H1 (cell line): ENCODE measurements around the gene LSM2. TPM values are rescaled to one million over a fixed set of nuclear protein-coding genes. Genes with fewer than 3 reads are reported as not detected.

ENCODE experiments used
- CTCF ChIA-PET: fragments of 300-600 bp; sonication (Branson Sonifier 250); formaldehyde crosslinking; loops from one replicate; lab custom pipeline; 2021; ENCODE audit not compliant: partially characterized antibody; lab: Charles Lee
- POLR2A ChIA-PET: fragments of 300-600 bp; sonication (Branson Sonifier 250); formaldehyde crosslinking; loops from one replicate; lab custom pipeline; 2021; ENCODE audit warnings: inconsistent platforms; ENCODE audit not compliant: partially characterized antibody; lab: Charles Lee
- DNase-seq, 2 experiments: peaks; one replicate each; pipeline versions ENCODE4 v3.0.0 to v3.0.0-alpha.2; 2010 to 2022; ENCODE audit warnings: low spot score in 2 of 2, low read depth in 1 of 2, mixed read lengths in 1 of 2
- FAIRE-seq: peaks from 2 replicates; lab custom pipeline; 2011; peaks lifted over from hg19 to GRCh38; lab: Jason Lieb, UNC
- H2AFZ ChIP-seq: 2 replicates; pipeline ENCODE4 v1.8.1; 2012; ENCODE audit warnings: low read length, inconsistent platforms
- H2AK5ac ChIP-seq: 2 replicates; pipeline ENCODE4 v1.6.1; 2013; ENCODE audit warnings: low read depth, low read length
- H2BK120ac ChIP-seq: replicated peaks from 2 replicates; pipeline ENCODE3; 2013; ENCODE audit warnings: low read depth, low read length, inconsistent platforms
- H2BK12ac ChIP-seq: 2 replicates; pipeline ENCODE4 v1.6.1; 2013; ENCODE audit warnings: low read depth, low read length
- H2BK15ac ChIP-seq: 2 replicates; pipeline ENCODE4 v1.6.1; 2013; ENCODE audit warnings: low read length
- H2BK20ac ChIP-seq: 2 replicates; pipeline ENCODE4 v1.6.1; 2013; ENCODE audit warnings: low read length
- H2BK5ac ChIP-seq: 2 replicates; pipeline ENCODE4 v1.6.1; 2013; ENCODE audit warnings: low read depth, low read length
- H3K14ac ChIP-seq: 2 replicates; pipeline ENCODE4 v1.6.1; 2013; ENCODE audit warnings: inconsistent platforms; ENCODE audit not compliant: insufficient read length
- H3K18ac ChIP-seq: 2 replicates; pipeline ENCODE4 v1.6.1; 2013; ENCODE audit warnings: low read length; ENCODE audit errors: extremely low read depth
- H3K23ac ChIP-seq: 2 replicates; pipeline ENCODE4 v1.6.1; 2013; ENCODE audit warnings: inconsistent platforms; ENCODE audit not compliant: insufficient read length
- H3K23me2 ChIP-seq: 2 replicates; pipeline ENCODE4 v1.6.1; 2013; ENCODE audit warnings: low read depth, low read length
- H3K27ac ChIP-seq: 2 replicates; pipeline ENCODE4 v1.6.1; 2011; ENCODE audit warnings: low read depth, low read length, inconsistent platforms
- H3K27me3 ChIP-seq, 4 experiments: replicated peaks in 1 of 4; 1 replicate in 1 of 4; 2 replicates in 3 of 4; pipeline versions ENCODE4 v1.6.1 to v1.8.1; 2011 to 2013; ENCODE audit warnings: low read length in 3 of 4, mild to moderate bottlenecking in 3 of 4, inconsistent platforms in 2 of 4, mixed read lengths in 2 of 4, moderate library complexity in 1 of 4; ENCODE audit not compliant: control insufficient read depth in 3 of 4, insufficient read depth in 3 of 4; ENCODE audit errors: extremely low read depth in 1 of 4
- H3K36me3 ChIP-seq, 4 experiments: 2 replicates each; pipeline versions ENCODE4 v1.6.1 to v1.8.1; 2011 to 2013; ENCODE audit warnings: mild to moderate bottlenecking in 4 of 4, low read length in 3 of 4, moderate library complexity in 2 of 4, control low read depth in 1 of 4, inconsistent platforms in 1 of 4; ENCODE audit not compliant: insufficient read depth in 4 of 4, control insufficient read depth in 2 of 4
- H3K4ac ChIP-seq: replicated peaks from 2 replicates; pipeline ENCODE3; 2013; ENCODE audit warnings: low read length, low read depth, mixed read lengths, inconsistent platforms; ENCODE audit not compliant: insufficient read length
- H3K4me1 ChIP-seq, 4 experiments: replicated peaks in 1 of 4; 1 replicate in 1 of 4; 2 replicates in 3 of 4; pipeline versions ENCODE4 v1.6.1 to v1.8.1; 2011 to 2013; ENCODE audit warnings: low read length in 3 of 4, inconsistent platforms in 2 of 4, mixed read lengths in 1 of 4; ENCODE audit not compliant: insufficient read depth in 4 of 4, control insufficient read depth in 3 of 4
- H3K4me2 ChIP-seq, 2 experiments: 2 replicates each; pipeline versions ENCODE4 v1.6.1 to v1.8.1; 2011 to 2013; ENCODE audit warnings: low read depth in 2 of 2, low read length in 2 of 2, control low read depth in 1 of 2, inconsistent platforms in 1 of 2, mild to moderate bottlenecking in 1 of 2; ENCODE audit not compliant: insufficient read depth in 1 of 2
- H3K4me3 ChIP-seq, 4 experiments: fragments of 200-600, 300-600 bp in 1 of 4; sonication (generic), shearing (Covaris generic), sonication (Bioruptor Twin) in 1 of 4; 2 replicates each; pipeline versions ENCODE4 v1.5.1 to v1.8.1; 2011 to 2016; ENCODE audit warnings: low read length in 4 of 4, low read depth in 3 of 4, control low read depth in 2 of 4, inconsistent platforms in 2 of 4, mild to moderate bottlenecking in 2 of 4, mixed read lengths in 1 of 4, moderate library complexity in 1 of 4; ENCODE audit not compliant: insufficient read depth in 2 of 4; ENCODE audit errors: extremely low read depth in 1 of 4
- H3K56ac ChIP-seq: replicated peaks from 2 replicates; pipeline ENCODE3; 2013; ENCODE audit warnings: low read depth, mild to moderate bottlenecking, mixed read lengths, low read length, inconsistent platforms; ENCODE audit not compliant: insufficient read length
- H3K79me1 ChIP-seq: 2 replicates; pipeline ENCODE4 v1.6.1; 2013; ENCODE audit warnings: low read depth, low read length, control low read depth
- H3K79me2 ChIP-seq, 2 experiments: 2 replicates each; pipeline versions ENCODE4 v1.6.1 to v1.8.1; 2012 to 2013; ENCODE audit warnings: low read length in 2 of 2, mild to moderate bottlenecking in 2 of 2, inconsistent platforms in 1 of 2; ENCODE audit not compliant: insufficient read depth in 2 of 2, control insufficient read depth in 1 of 2
- H3K9ac ChIP-seq, 4 experiments: replicated peaks in 1 of 4; 1 replicate in 1 of 4; 2 replicates in 3 of 4; pipeline versions ENCODE4 v1.6.1 to v1.8.1; 2011 to 2013; ENCODE audit warnings: low read depth in 3 of 4, low read length in 3 of 4, control low read depth in 2 of 4, mild to moderate bottlenecking in 2 of 4, moderate library complexity in 2 of 4, inconsistent platforms in 1 of 4; ENCODE audit errors: extremely low read depth in 1 of 4
- H3K9me3 ChIP-seq, 2 experiments: 2 replicates each; pipeline versions ENCODE4 v1.6.1 to v1.8.1; 2012 to 2013; ENCODE audit warnings: mild to moderate bottlenecking in 2 of 2, moderate library complexity in 2 of 2, control low read depth in 1 of 2, inconsistent platforms in 1 of 2, low read depth in 1 of 2, low read length in 1 of 2, mixed read lengths in 1 of 2; ENCODE audit not compliant: insufficient read depth in 2 of 2
- H4K20me1 ChIP-seq, 2 experiments: replicated peaks in 1 of 2; 2 replicates each; pipeline versions ENCODE3 to v1.8.1; 2011 to 2013; ENCODE audit warnings: inconsistent platforms in 2 of 2, low read length in 2 of 2, mild to moderate bottlenecking in 1 of 2; ENCODE audit not compliant: insufficient read depth in 2 of 2, control insufficient read depth in 1 of 2
- H4K5ac ChIP-seq: 2 replicates; pipeline ENCODE4 v1.6.1; 2013; ENCODE audit warnings: low read length, low read depth, mixed read lengths, inconsistent platforms; ENCODE audit not compliant: insufficient read length
- H4K8ac ChIP-seq: 2 replicates; pipeline ENCODE4 v1.8.0; 2013; ENCODE audit warnings: mild to moderate bottlenecking, moderate library complexity, low read length, inconsistent platforms; ENCODE audit not compliant: insufficient read depth; ENCODE audit errors: extremely low read depth
- H4K91ac ChIP-seq: replicated peaks from 2 replicates; pipeline ENCODE3; 2013; ENCODE audit warnings: low read length, mixed read lengths, inconsistent platforms; ENCODE audit not compliant: insufficient read length
- BACH1 ChIP-seq: IDR thresholded peaks from 2 replicates; pipeline ENCODE4 v1.6.1; 2012; ENCODE audit warnings: low read length, improper control_type of control experiment
- BRCA1 ChIP-seq: IDR thresholded peaks from 2 replicates; pipeline ENCODE4 v1.6.1; 2012; ENCODE audit warnings: low read depth, low read length, improper control_type of control experiment
- CHD2 ChIP-seq: IDR thresholded peaks from 2 replicates; pipeline ENCODE4 v1.6.1; 2012; ENCODE audit warnings: low read length, improper control_type of control experiment
- FOSL1 ChIP-seq: IDR thresholded peaks from 2 replicates; pipeline ENCODE4 v1.6.1; 2011; ENCODE audit warnings: mild to moderate bottlenecking, low read depth, low read length, moderate library complexity; ENCODE audit not compliant: insufficient read depth
- KDM4A ChIP-seq: IDR thresholded peaks from one replicate; pipeline ENCODE4 v1.7.1; 2012; ENCODE audit warnings: low read depth, mild to moderate bottlenecking, moderate library complexity, low read length, inconsistent platforms; ENCODE audit not compliant: severe bottlenecking
- MAFK ChIP-seq: IDR thresholded peaks from 2 replicates; pipeline ENCODE4 v1.6.1; 2012; ENCODE audit warnings: low read depth, mild to moderate bottlenecking, improper control_type of control experiment, low read length
- SIN3A ChIP-seq, 2 experiments: IDR thresholded peaks in 1 of 2; conservative IDR thresholded peaks in 1 of 2; 2 replicates each; pipeline ENCODE4 v1.6.1; 2011 to 2012; ENCODE audit warnings: low read length in 2 of 2, improper control_type of control experiment in 1 of 2, low read depth in 1 of 2, mild to moderate bottlenecking in 1 of 2
- SIX5 ChIP-seq: IDR thresholded peaks from 2 replicates; pipeline ENCODE4 v1.6.1; 2011; ENCODE audit warnings: mild to moderate bottlenecking, low read depth, low read length
- SP2 ChIP-seq: IDR thresholded peaks from 2 replicates; pipeline ENCODE4 v1.6.1; 2012; ENCODE audit warnings: mild to moderate bottlenecking, low read length, inconsistent platforms
- SRF ChIP-seq: IDR thresholded peaks from 2 replicates; pipeline ENCODE4 v1.6.1; 2011; ENCODE audit warnings: mild to moderate bottlenecking, low read depth, low read length, moderate library complexity
- YY1 ChIP-seq: IDR thresholded peaks from 2 replicates; pipeline ENCODE4 v1.6.1; 2011; ENCODE audit warnings: low read depth, mild to moderate bottlenecking, low read length
- WGBS, 2 experiments: shearing (Covaris generic) in 1 of 2; methylation state at CpG; one replicate each; pipeline versions ENCODE4 v1.1.6 to v1.1.7; 2013 to 2015; ENCODE audit warnings: low lambda C conversion rate in 2 of 2, mixed read lengths in 2 of 2, inconsistent platforms in 1 of 2, low coverage in 1 of 2, missing lambda C conversion rate in 1 of 2; ENCODE audit not compliant: insufficient replicate concordance in 2 of 2, insufficient coverage in 1 of 2, insufficient read length in 1 of 2; ENCODE audit errors: extremely low coverage in 1 of 2, missing lambda C conversion rate in 1 of 2; 5-methylcytosine and 5-hydroxymethylcytosine counted together
- polyA plus RNA-seq, 7 experiments: library from polyadenylated mRNA; depleted of rRNA in 3 of 7; stranded (reverse) in 5 of 7; unstranded in 2 of 7; fragments of >200 nt in 5 of 7; fragments of 200-250 nt in 2 of 7; gene quantifications; 1 replicate in 5 of 7; 2 replicates in 1 of 7; 4 replicates in 1 of 7; pipeline versions ENCODE4 v1.2.1 to v1.2.3, GENCODE V29; 2011 to 2013; ENCODE audit warnings: missing spikeins in 2 of 7, mixed read lengths in 2 of 7
- total RNA-seq: library from RNA; stranded (reverse); fragmentation: NEBNext Ultra II Directional; extraction: Animal tissue kit (Norgen Biotek cat#: 25700); gene quantifications from 2 replicates; pipeline ENCODE4 v1.2.1, GENCODE V29; 2021

LSM2 gene
- total and polyA plus RNA-seq, 2 of the 8 experiments (the other 6 are each of a cell fraction or from before 2014, with no cell fraction given): 127 to 168 TPM

GRCh38 chr6:31842053-31842452 lies 35.3 kb upstream of the LSM2 start:
- peaks cover 7% of the 10 kb centered on the region for H3K23me2 ChIP-seq
- no peak overlapping the region for H3K14ac ChIP-seq
- H2BK5ac ChIP-seq: no peak overlapping the region

More at GRCh38 chr6:31842053-31842452, 35.3 kb upstream of the LSM2 start:
- no peak overlapping the region for H4K5ac ChIP-seq
- no peak overlapping the region for H3K4me3 ChIP-seq
- H4K8ac ChIP-seq: peak overlapping the region; percentile 57; the same call in 1 of the 2 replicates
- TF ChIP-seq SIX5: no peak
- TF ChIP-seq YY1: no peak
- TF ChIP-seq SP2: no peak
- TF ChIP-seq SRF: no peak
- TF ChIP-seq FOSL1: no peak
- no peak for TF ChIP-seq MAFK
- no peak for TF ChIP-seq CHD2
- TF ChIP-seq SIN3A (conservative IDR thresholded peaks at IDR 0.05 in 1 of 2, IDR thresholded peaks at IDR 0.05 in 1 of 2; ENCODE audit: low read depth in 1 of 2, low read length in 2 of 2): no peak
- no peak for TF ChIP-seq KDM4A
- TF ChIP-seq BRCA1: no peak
- TF ChIP-seq BACH1: no peak
- CTCF ChIA-PET: interaction anchor here (0.6 to 1.9 kb wide), 5 partner anchors 12 to 154 kb away, joined by 3 to 5 read pairs (median 3); no protein-coding TSS in a partner anchor
- POLR2A ChIA-PET: interaction anchor here (0.7 to 12.6 kb wide), 16 partner anchors 7 to 956 kb away, joined by 3 to 189 read pairs (median 8); partner anchors contain the start of genes HSPA1A, HSPA1B, HSPA1L and LSM2
- H2BK12ac ChIP-seq: no peak overlapping the region
- H3K18ac ChIP-seq: no peak overlapping the region
- H3K9me3 ChIP-seq: no peaks in the 10 kb centered on the region
- H3K4me2 ChIP-seq: no peak overlapping the region
- H3K27me3 ChIP-seq: no peaks in the 10 kb centered on the region
- WGBS, 2 experiments: 92% methylated on average over 9 of the region's 9 CpGs; no CpG with 5 or more reads in 1 of the 2 experiments
- no peak overlapping the region for H4K91ac ChIP-seq
- no peak overlapping the region for H3K23ac ChIP-seq
- H3K27ac ChIP-seq: no peak overlapping the region
- no peak overlapping the region for H2BK15ac ChIP-seq
- H2BK120ac ChIP-seq: no peak overlapping the region
- H3K4ac ChIP-seq: no peak overlapping the region
- peaks cover 16 to 18% of the 10 kb centered on the region in 2 experiments for H4K20me1 ChIP-seq
- DNase-seq (no peak), FAIRE-seq (no peak)
- H3K36me3 ChIP-seq: peaks cover 26 to 60% (median 40%) of the 10 kb centered on the region in 4 experiments
- no peak overlapping the region for H3K9ac ChIP-seq
- no peak overlapping the region for H2BK20ac ChIP-seq
- no peak overlapping the region for H2AFZ ChIP-seq
- H3K4me1 ChIP-seq: peaks cover 2 to 8% (median 5%) of the 10 kb centered on the region in 4 experiments; a peak in 4 of 7 replicates
- no peak overlapping the region for H2AK5ac ChIP-seq
- H3K79me2 ChIP-seq: peaks cover 4 to 14% of the 10 kb centered on the region in 2 experiments; a peak in 3 of 4 replicates
- H3K79me1 ChIP-seq: peaks cover 3% of the 10 kb centered on the region; the same call in 1 of the 2 replicates
- no peak overlapping the region for H3K56ac ChIP-seq
